Measurements from ENCODE around the gene BMP5. TPM values are rescaled to one million over a fixed set of nuclear protein-coding genes. Genes with fewer than 3 reads are reported as not detected.

The BMP5 gene
- total RNA-seq, 2 experiments from 2014 or later, result not detected

- Mint-ChIP-seq H3K9me3 (peaks cover 12% of the 10 kb centered on the region), H3K27ac (no peak overlapping the region), H3K36me3 (ENCODE audit: low read depth) (no peaks in the 10 kb centered on the region), H3K27me3 (no peaks in the 10 kb centered on the region), H3K4me1 (ENCODE audit: low read depth) (no peaks in the 10 kb centered on the region), H3K4me3 (no peak overlapping the region)
- ATAC-seq, result no peak
- ChIA-PET POLR2A (no interaction called here), CTCF (no interaction called here)
- intact Hi-C loops (cut with micrococcal nuclease), result no loop called here
- no peak for TF ChIP-seq CTCF (IDR thresholded peaks at IDR 0.05)
- DNase-seq, result no peak
Observed at GRCh38 chr6:55812509-55812908, 62.9 kb downstream of the BMP5 start.

- Mint-ChIP-seq H3K36me3 (ENCODE audit: low read depth) (no peaks in the 10 kb centered on the region), H3K27ac (no peak overlapping the region), H3K4me3 (no peak overlapping the region), H3K27me3 (no peaks in the 10 kb centered on the region), H3K4me1 (ENCODE audit: low read depth) (no peaks in the 10 kb centered on the region), H3K9me3 (peaks cover 13% of the 10 kb centered on the region)
- intact Hi-C loops (cut with micrococcal nuclease), result no loop called here
- POLR2A ChIA-PET, result interaction anchor here (1.0 kb wide), 1 partner anchor 62 kb away, joined by 3 read pairs; no protein-coding TSS in a partner anchor
- CTCF ChIA-PET, result no interaction called here
- DNase-seq (no peak), ATAC-seq (no peak)
- TF ChIP-seq CTCF (IDR thresholded peaks at IDR 0.05), result no peak
Observed at GRCh38 chr6:55811074-55811473, 64.3 kb downstream of the BMP5 start.

GRCh38 chr6:55802259-55802658 lies 73.1 kb downstream of the BMP5 start:
- Mint-ChIP-seq H3K27me3 (no peaks in the 10 kb centered on the region), H3K4me3 (no peak overlapping the region), H3K9me3 (peaks cover 14% of the 10 kb centered on the region), H3K36me3 (ENCODE audit: low read depth) (no peaks in the 10 kb centered on the region), H3K4me1 (ENCODE audit: low read depth) (no peaks in the 10 kb centered on the region), H3K27ac (no peak overlapping the region)
- DNase-seq, result no peak
- intact Hi-C loops (cut with micrococcal nuclease), result no loop called here
- POLR2A ChIA-PET, result no interaction called here
- TF ChIP-seq CTCF (IDR thresholded peaks at IDR 0.05), result no peak
- ATAC-seq, result no peak
- CTCF ChIA-PET, result interaction anchor here (1.8 kb wide), 1 partner anchor 13 kb away, joined by 4 read pairs; no protein-coding TSS in a partner anchor

- Mint-ChIP-seq H3K36me3 (ENCODE audit: low read depth) (no peaks in the 10 kb centered on the region), H3K4me1 (ENCODE audit: low read depth) (no peaks in the 10 kb centered on the region), H3K27me3 (no peaks in the 10 kb centered on the region), H3K27ac (no peak overlapping the region), H3K9me3 (peaks cover 9% of the 10 kb centered on the region), H3K4me3 (no peak overlapping the region)
- ATAC-seq, result no peak
- ChIA-PET POLR2A (no interaction called here), CTCF (no interaction called here)
- intact Hi-C loops (cut with micrococcal nuclease), result no loop called here
- no peak for TF ChIP-seq CTCF (IDR thresholded peaks at IDR 0.05)
- no peak for DNase-seq
Observed at GRCh38 chr6:55798571-55798970, 76.8 kb downstream of the BMP5 start.

- POLR2A ChIA-PET, result no interaction called here
- intact Hi-C loops (cut with micrococcal nuclease), result no loop called here
- DNase-seq, result no peak
- CTCF ChIA-PET, result no interaction called here
- Mint-ChIP-seq H3K4me3 (no peak overlapping the region), H3K36me3 (ENCODE audit: low read depth) (no peaks in the 10 kb centered on the region), H3K9me3 (peaks cover 8% of the 10 kb centered on the region), H3K4me1 (ENCODE audit: low read depth) (no peaks in the 10 kb centered on the region), H3K27ac (no peak overlapping the region), H3K27me3 (no peaks in the 10 kb centered on the region)
- ATAC-seq, result no peak
- no peak for TF ChIP-seq CTCF (IDR thresholded peaks at IDR 0.05)
Observed at GRCh38 chr6:55794136-55794812, 81.1 kb downstream of the BMP5 start.
